EL (cell line): ENCODE results near the gene SMPX.

ENCODE experiments used
- DNase-seq: peaks from one replicate; pipeline ENCODE4 v3.0.0-alpha.2; 2016

SMPX gene

GRCh38 chrX:21741869-21742701 lies 15.8 kb downstream of the SMPX start:
- DNase-seq = no peak

GRCh38 chrX:21741364-21741763 lies 16.6 kb downstream of the SMPX start:
- no peak for DNase-seq

DNA sequence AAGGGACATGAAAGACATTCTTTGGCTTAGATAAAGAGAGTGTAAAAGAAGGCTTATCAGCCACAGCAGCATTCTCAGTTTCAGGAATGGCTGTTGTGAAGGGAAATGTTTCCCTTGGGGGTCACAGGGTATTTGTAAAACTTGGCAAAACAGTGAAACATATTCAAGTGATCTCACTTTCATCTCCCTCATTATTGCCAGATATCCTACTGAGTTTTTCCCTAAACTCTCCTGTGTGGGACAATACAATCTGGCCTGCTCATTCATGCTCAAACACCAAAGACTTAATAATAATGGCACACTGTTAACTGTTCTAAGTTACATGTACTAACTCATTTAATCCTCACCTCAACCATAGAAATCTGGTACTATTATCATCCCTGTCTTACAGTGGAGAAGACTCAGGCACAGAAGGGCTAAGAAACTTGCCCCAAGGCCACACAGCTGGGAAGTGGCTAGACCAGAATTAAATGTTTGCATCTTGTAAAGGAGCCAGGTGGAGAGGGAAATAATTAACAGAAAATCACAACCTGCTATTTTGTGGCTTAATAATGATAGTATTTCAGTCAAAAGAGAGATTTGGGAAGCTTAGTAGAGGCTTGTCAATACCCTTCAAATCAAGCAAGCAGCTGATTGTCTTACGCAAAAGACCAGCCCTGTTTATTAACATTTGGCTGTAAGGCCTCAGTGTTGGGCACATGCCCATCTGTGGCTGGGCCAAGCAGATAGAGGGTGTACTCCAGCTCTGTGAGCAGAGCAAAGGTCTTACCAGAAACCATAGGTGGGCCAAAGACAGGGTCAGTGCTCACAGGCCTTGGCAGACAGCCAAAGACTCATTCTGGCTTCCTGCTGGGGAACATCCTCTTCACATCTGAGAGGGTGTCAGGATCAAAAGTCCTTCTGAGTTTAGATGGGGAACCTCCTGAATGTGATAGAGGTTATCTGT lies 17.3 kb downstream of the SMPX start:
- no peak for DNase-seq

GRCh38 chrX:21738950-21739287 lies 19.0 kb downstream of the SMPX start:
- DNase-seq = no peak

GRCh38 chrX:21738210-21738949 lies 19.5 kb downstream of the SMPX start:
- no peak for DNase-seq

DNA sequence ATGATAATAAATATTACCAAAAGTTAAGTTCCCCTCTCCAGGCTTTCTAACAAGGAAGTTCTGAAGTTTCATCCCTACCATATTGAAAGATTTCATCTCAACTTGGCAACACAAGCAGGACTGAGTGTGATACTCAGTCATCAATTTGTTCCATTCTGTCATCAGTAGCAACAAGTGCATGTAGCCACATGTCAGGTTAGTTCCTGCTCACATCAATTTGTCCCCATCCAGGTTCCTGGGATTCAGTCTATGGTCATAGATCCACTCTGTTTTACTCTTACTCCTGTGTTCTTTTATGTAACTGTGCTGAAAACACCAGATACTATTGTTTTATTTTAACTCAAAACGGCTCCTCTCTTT lies 22.2 kb downstream of the SMPX start:
- no peak for DNase-seq

GRCh38 chrX:21735038-21735767 lies 22.7 kb downstream of the SMPX start:
- DNase-seq = no peak

- DNase-seq = no peak
These were observed 23.7 kb downstream of the SMPX start for GRCh38 chrX:21734175-21734574.

DNA sequence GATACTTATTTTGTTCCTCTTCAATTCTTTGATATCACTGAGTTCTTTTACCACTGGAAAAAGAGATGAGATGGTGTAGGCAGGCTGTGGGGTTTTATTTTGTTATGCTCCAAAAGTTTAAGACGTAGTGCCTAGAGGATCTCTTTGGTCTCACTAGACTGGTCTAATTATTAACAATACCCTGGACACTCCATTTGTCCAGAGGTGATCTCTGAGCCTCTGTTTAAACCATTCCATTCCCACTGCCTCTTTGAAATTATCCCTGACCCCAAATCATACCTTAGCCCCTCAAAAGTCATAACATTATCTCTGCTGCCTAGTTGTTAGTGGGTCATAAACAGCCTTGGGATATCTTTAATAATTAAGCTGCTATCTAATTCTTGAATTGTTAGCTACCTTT lies 24.2 kb downstream of the SMPX start:
- DNase-seq = no peak

- DNase-seq = no peak
These were observed 27.9 kb downstream of the SMPX start for GRCh38 chrX:21730026-21730425.

DNA sequence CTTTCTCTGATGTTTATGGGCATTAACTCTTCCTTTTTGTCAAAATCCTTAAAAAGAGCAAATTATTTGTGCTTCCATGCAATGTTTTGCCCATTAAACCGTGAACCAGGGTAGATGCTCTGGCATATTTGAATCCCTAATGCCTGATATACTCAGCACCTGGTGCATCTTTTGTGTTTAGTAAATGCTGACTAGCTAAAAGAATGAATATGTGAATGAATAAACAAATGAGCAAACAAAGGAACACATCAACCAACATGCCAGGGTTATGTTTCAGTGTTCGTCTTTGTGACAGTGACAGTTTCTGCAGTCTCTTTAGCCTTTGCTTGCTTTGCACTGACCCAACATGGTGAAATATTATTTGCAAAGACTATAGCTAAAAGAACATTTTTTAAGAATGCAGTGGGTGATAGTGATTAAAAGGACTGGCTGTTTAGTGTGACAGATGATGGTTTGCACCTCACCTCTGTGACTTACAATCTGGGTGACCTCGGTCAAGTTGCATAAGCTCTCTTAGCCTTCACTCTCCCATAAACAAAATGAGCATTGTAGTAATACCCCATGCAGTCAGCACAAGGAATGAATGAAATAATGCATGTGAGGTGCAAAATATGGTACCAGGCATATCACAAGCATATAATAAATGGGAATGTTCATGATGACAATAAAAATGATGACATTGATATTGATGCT lies 29.5 kb downstream of the SMPX start:
- DNase-seq = no peak

DNA sequence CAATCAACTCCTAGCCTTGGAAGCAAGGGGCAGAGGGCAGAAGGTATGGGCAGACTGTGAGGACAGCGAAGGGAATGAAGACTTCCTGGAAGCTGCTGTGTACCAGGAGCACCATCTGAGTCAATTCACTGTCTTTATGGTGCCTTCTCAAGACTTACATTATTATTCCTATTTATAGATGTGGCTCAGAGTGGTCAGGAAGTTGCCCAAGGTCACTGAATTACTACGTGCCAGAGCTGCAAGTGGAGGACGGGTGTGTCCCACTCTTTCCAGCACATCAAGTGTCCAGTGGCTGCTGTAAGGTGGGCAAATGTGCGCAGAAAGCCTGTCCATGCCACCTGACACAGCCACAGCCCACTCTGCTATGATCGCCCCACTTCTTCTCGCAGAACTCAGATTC lies 32.0 kb downstream of the SMPX start:
- no peak for DNase-seq

DNA sequence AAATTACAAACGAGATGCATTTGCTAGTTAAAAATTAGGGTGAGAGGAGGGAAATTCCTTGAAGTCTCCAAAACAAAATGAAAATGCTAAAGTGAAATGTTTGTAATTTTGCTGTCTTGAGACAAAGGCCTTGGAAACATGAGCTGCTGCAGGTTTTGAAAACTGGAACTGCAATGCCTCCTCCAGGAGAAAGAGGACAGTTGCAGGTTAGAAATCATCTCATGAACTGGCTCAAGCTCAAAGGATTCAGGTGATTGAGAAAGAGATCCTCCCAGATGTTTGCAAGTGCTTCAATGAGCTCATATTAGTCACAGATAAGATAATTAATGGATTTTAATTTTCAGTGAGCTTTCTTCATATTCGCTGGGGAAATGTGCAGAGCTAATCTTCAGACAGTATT lies 32.4 kb downstream of the SMPX start:
- no peak for DNase-seq

- no peak for DNase-seq
These were observed 34.1 kb downstream of the SMPX start for GRCh38 chrX:21723814-21724213.

DNA sequence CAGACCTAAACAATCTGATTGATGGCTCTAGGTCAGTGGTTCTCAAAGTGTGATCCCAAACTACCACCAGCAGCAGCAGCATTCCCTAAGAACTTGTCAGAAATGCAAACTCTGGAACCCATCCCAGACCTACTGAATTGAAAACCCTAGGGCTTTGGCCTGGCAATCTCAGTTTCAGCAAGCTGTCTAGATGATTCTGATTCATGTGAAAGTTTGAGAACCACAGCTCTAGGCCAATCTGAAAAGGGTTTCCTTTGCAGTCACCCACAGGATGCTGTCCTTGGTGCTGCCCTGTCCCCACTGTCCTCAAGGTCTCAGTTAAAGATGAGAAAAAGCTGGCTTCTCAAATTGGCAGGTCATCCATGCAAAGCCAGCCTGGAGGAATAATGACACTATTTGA lies 34.8 kb downstream of the SMPX start:
- no peak for DNase-seq

GRCh38 chrX:21721195-21721594 lies 36.7 kb downstream of the SMPX start:
- DNase-seq = no peak

- no peak for DNase-seq
These were observed 39.3 kb downstream of the SMPX start for GRCh38 chrX:21718575-21718974.

DNA sequence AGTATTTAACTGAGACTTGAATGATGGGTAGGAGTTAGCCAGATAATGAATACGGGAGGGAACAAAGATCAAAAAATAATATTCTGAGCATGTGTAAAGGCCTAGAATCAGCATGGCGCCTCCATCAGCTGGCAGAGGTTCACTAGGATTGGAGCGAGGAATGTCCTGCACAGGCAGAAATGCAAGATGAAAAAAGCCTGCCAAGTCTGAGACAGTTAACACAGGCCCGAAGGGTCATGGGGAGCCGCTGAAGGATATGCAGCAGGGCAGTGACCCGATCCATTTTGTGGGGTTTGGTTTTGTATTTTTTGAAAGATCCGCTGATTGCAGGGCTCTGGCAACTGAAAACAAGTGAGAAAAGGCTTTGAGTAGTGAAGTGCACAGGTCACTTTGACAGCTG lies 40.1 kb downstream of the SMPX start:
- no peak for DNase-seq

GRCh38 chrX:21715825-21716224 lies 42.1 kb downstream of the SMPX start:
- DNase-seq = no peak

GRCh38 chrX:21715337-21715736 lies 42.6 kb downstream of the SMPX start:
- no peak for DNase-seq

DNA sequence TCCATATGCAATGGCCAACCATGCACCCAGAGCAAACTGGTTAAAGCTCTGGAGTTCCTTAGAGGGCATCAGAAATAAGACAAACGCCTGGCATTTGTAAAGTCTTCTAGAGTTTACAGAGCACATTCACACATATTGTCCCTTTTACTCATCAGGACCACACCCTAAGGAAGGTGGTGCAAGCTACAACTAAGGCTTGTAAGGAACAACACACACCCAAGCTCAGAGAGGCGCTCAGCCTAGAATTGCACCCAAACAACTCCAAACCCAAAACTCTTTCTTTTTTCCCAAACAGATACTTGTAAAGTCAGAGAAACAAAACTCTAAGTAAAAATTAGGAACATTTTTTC lies 46.1 kb downstream of the SMPX start:
- no peak for DNase-seq

DNA sequence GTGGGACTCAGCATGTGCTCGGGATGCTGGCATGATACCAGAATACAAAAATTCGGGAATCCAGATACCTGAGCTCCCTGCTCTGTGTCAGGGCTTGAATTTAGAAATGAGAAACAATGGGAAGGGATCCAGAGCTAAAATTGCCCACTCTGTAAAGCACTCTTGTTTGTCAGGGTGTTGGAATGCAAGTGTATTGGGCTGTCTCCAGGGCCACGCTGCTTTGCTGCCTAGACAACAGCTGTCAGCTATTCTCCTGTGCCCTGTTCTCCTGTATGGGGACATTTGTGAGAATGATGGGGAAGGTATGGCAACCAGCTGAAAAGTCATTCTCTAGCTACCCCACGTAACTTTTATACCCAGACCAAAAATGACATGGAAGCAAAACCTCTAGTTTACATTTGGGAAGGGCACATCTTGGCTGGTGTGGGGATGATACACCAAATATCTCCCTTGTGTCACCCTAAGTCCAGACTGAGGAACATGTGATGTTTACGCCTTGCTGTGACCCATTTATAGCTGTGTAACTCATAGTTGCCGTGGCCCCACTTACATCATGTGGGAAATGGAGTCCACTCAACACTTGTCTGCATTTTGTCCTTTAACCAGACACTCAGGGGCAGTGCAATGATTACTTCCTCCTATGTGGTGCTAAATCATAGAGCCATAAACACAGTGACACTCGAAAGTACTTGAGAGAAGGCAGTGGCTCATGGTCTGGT lies 46.6 kb downstream of the SMPX start:
- DNase-seq = no peak
